GM12878 (cell line): Measurements from ENCODE around the gene RBM26. TPM values are rescaled to one million over a fixed set of nuclear protein-coding genes. Genes with fewer than 3 reads are reported as not detected.

ENCODE experiments used
- ASH2L ChIP-seq: fragments of 300-600, 200-600 bp; sonication (generic); IDR thresholded peaks from 2 replicates; pipeline ENCODE4 v1.6.1; 2017; ENCODE audit warnings: low read depth, mild to moderate bottlenecking, borderline replicate concordance
- ATF7 ChIP-seq: fragments of 450-650 bp; IDR thresholded peaks from 2 replicates; pipeline ENCODE4 v1.6.1; 2016; ENCODE audit warnings: low read depth, mild to moderate bottlenecking
- BMI1 ChIP-seq: fragments of 450-650 bp; IDR thresholded peaks from 2 replicates; pipeline ENCODE4 v1.6.1; 2016; ENCODE audit warnings: mild to moderate bottlenecking, moderate library complexity, borderline replicate concordance
- CHD1 ChIP-seq: IDR thresholded peaks from 2 replicates; pipeline ENCODE4 v1.6.1; 2012; ENCODE audit warnings: low read depth, low read length, improper control_type of control experiment
- CHD2 ChIP-seq: IDR thresholded peaks from 2 replicates; pipeline ENCODE4 v1.6.1; 2011; ENCODE audit warnings: low read depth, low read length, improper control_type of control experiment, borderline replicate concordance
- EED ChIP-seq: sonication (generic); IDR thresholded peaks from 2 replicates; pipeline ENCODE4 v1.6.1; 2016; ENCODE audit warnings: antibody characterized with exemption, low read depth
- FOXM1 ChIP-seq: IDR thresholded peaks from 2 replicates; pipeline ENCODE4 v1.6.1; 2012; ENCODE audit warnings: low read depth, mild to moderate bottlenecking, inconsistent platforms, low read length, moderate library complexity
- JUND ChIP-seq: IDR thresholded peaks from 2 replicates; pipeline ENCODE4 v1.6.1; 2012; ENCODE audit warnings: low read depth, mild to moderate bottlenecking, low read length, improper control_type of control experiment, moderate library complexity
- KLF5 ChIP-seq: fragments of 450-650 bp; IDR thresholded peaks from 2 replicates; pipeline ENCODE4 v1.6.1; 2014; ENCODE audit warnings: mild to moderate bottlenecking; ENCODE audit not compliant: partially characterized antibody
- MTA3 ChIP-seq: IDR thresholded peaks from 2 replicates; pipeline ENCODE4 v1.6.1; 2012; ENCODE audit warnings: low read length, inconsistent platforms, borderline replicate concordance
- REST ChIP-seq: IDR thresholded peaks from 2 replicates; pipeline ENCODE4 v1.6.1; 2012; ENCODE audit warnings: mild to moderate bottlenecking, low read depth, low read length
- RUNX3 ChIP-seq: IDR thresholded peaks from 2 replicates; pipeline ENCODE4 v1.6.1; 2012; ENCODE audit warnings: low read length, inconsistent platforms
- SMC3 ChIP-seq: IDR thresholded peaks from 2 replicates; pipeline ENCODE4 v1.6.1; 2011; ENCODE audit warnings: low read length, improper control_type of control experiment, borderline replicate concordance
- TAF1 ChIP-seq: IDR thresholded peaks from 2 replicates; pipeline ENCODE4 v1.6.1; 2011; ENCODE audit warnings: mild to moderate bottlenecking, low read depth, low read length, borderline replicate concordance
- TCF3 ChIP-seq: IDR thresholded peaks from 2 replicates; pipeline ENCODE4 v1.6.1; 2012; ENCODE audit warnings: low read depth, mild to moderate bottlenecking, low read length, borderline replicate concordance; ENCODE audit not compliant: insufficient read depth
- USF1 ChIP-seq: IDR thresholded peaks from 2 replicates; pipeline ENCODE4 v1.6.1; 2011; ENCODE audit warnings: borderline replicate concordance, low read depth, mild to moderate bottlenecking, moderate library complexity, mixed read lengths, low read length; ENCODE audit not compliant: insufficient read depth; ENCODE audit errors: extremely low read length
- YY1 ChIP-seq: IDR thresholded peaks from 2 replicates; pipeline ENCODE4 v1.6.1; 2011; ENCODE audit warnings: low read depth, mild to moderate bottlenecking, low read length
- ZNF592 ChIP-seq: fragments of 450-650 bp; IDR thresholded peaks from 2 replicates; pipeline ENCODE4 v1.6.1; 2017; ENCODE audit warnings: mild to moderate bottlenecking, moderate library complexity
- ZNF622 ChIP-seq: fragments of 450-650 bp; IDR thresholded peaks from 2 replicates; pipeline ENCODE4 v1.6.1; 2017; ENCODE audit warnings: mild to moderate bottlenecking, inconsistent platforms
- polyA plus RNA-seq, 11 experiments: library from polyadenylated mRNA; depleted of rRNA in 4 of 11; unstranded in 6 of 11; stranded (reverse) in 5 of 11; fragments of >200 nt; fragmentation: Nextera tagmentation in 4 of 11; fragmentation: Illumina TruSeq in 1 of 11; extraction: Ambion mirVana in 4 of 11; extraction: Trizol in 1 of 11; gene quantifications; 1 replicate in 1 of 11; 2 replicates in 10 of 11; pipeline versions ENCODE4 v1.2.1 to v1.2.3, GENCODE V29; 2011 to 2016; ENCODE audit warnings: inconsistent platforms in 2 of 11, missing spikeins in 2 of 11, low read depth in 1 of 11
- total RNA-seq, 4 experiments: library from RNA; depleted of rRNA in 3 of 4; stranded (reverse); fragments of >200 nt in 3 of 4; fragmentation: Illumina TruSeq in 1 of 4; extraction: Trizol in 1 of 4; gene quantifications; 2 replicates each; pipeline versions ENCODE4 v1.2.1 to v1.2.3, GENCODE V29; 2013 to 2021
- TF ChIP-seq, protein P1 (sequence below): fragments of 450-650 bp; IDR thresholded peaks from 2 replicates; pipeline ENCODE4 v1.6.1; 2014; ENCODE audit warnings: mild to moderate bottlenecking
- TF ChIP-seq, protein P2 (sequence below): IDR thresholded peaks from 2 replicates; pipeline ENCODE4 v1.6.1; 2011; ENCODE audit warnings: low read depth, mild to moderate bottlenecking, low read length, moderate library complexity, borderline replicate concordance; ENCODE audit errors: extremely low read depth

Gene RBM26
- total and polyA plus RNA-seq, 10 of the 15 experiments (the other 5 are each of a cell fraction or from before 2014, with no cell fraction given): 17.6 to 71.3 (median 38.9) TPM

DNA sequence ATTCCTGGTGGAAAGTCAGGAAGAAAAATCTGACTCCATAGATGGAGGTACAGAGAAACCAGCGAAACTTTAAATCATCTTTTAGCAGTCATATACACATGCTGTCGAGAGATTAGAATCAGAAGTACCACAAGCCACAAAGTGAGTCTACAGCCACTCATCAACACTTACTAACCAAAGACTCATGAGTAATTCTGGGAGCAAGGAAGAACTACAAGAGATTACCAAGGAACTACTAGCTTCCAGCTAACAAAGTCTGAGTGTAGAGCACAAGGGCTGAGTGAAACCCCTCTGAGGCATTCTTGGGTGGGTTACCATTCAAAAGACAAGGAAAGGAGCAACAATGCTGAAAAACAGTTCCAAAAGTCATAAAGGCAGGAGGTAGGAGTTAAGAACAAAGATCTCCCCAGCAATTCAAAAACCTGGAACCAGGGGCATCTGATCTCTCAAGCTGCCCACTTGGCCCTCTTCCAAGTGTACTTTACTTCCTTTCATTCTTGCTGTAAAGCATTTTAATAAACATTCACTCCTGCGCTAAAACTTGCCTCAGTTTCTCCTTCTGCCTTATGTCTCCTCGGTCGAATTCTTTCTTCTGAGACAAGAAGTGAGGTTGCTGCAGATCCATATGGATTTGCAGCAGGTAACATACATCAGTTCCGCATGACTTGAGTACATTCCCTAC, 13.0 kb downstream of the RBM26 start (continued):
- TF ChIP-seq REST (no peak), ZNF592 (no peak), KLF5 (no peak), BMI1 (no peak), TAF1 (no peak), MTA3 (no peak), FOXM1 (no peak), JUND (no peak), TCF3 (no peak), ZNF622 (no peak), ATF7 (no peak), CHD2 (no peak), RUNX3 (peak; percentile 91), SMC3 (no peak), ASH2L (no peak), USF1 (no peak), EED (peak; percentile 65; the same call in 1 of the 2 replicates), CHD1 (no peak), YY1 (no peak)
- TF ChIP-seq, protein P1, sequence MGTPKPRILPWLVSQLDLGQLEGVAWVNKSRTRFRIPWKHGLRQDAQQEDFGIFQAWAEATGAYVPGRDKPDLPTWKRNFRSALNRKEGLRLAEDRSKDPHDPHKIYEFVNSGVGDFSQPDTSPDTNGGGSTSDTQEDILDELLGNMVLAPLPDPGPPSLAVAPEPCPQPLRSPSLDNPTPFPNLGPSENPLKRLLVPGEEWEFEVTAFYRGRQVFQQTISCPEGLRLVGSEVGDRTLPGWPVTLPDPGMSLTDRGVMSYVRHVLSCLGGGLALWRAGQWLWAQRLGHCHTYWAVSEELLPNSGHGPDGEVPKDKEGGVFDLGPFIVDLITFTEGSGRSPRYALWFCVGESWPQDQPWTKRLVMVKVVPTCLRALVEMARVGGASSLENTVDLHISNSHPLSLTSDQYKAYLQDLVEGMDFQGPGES: no peak
- TF ChIP-seq, protein P2, sequence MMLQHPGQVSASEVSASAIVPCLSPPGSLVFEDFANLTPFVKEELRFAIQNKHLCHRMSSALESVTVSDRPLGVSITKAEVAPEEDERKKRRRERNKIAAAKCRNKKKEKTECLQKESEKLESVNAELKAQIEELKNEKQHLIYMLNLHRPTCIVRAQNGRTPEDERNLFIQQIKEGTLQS: no peak
